Measurements from ENCODE around the gene TRPC4. TPM values are rescaled to one million over a fixed set of nuclear protein-coding genes. Genes with fewer than 3 reads are reported as not detected.

TRPC4 gene
- total RNA-seq, 1 experiment from 2014 or later, result 0.61 TPM

- Histone ChIP-seq H3K27ac (no peak overlapping the region), H3K4me3 (no peak overlapping the region), H3K9me3 (replicated peaks) (no peaks in the 10 kb centered on the region), H3K36me3 (no peaks in the 10 kb centered on the region), H3K27me3 (replicated peaks) (no peaks in the 10 kb centered on the region), H3K4me1 (replicated peaks) (no peaks in the 10 kb centered on the region)
- no peak for DNase-seq (ENCODE audit: low read depth in 1 of 2, low spot score in 2 of 2)
Observed at GRCh38 chr13:37795326-37795725, 74.2 kb downstream of the TRPC4 start.

- Histone ChIP-seq H3K27me3 (replicated peaks) (no peaks in the 10 kb centered on the region), H3K4me3 (no peak overlapping the region), H3K27ac (no peak overlapping the region), H3K36me3 (no peaks in the 10 kb centered on the region), H3K9me3 (replicated peaks) (no peaks in the 10 kb centered on the region), H3K4me1 (replicated peaks) (no peaks in the 10 kb centered on the region)
- no peak for DNase-seq (ENCODE audit: low read depth in 1 of 2, low spot score in 2 of 2)
Observed at GRCh38 chr13:37791699-37792098, 77.9 kb downstream of the TRPC4 start.

- H3K27ac ChIP-seq, result no peak overlapping the region
- DNase-seq (ENCODE audit: low read depth in 1 of 2, low spot score in 2 of 2), result no peak
Observed at GRCh38 chr13:37788346-37788745, 81.2 kb downstream of the TRPC4 start.

GRCh38 chr13:37777676-37778075 is 91.9 kb downstream of the TRPC4 start:
- H3K27ac ChIP-seq, result no peak overlapping the region
- DNase-seq (ENCODE audit: low read depth in 1 of 2, low spot score in 2 of 2), result no peak
- H3K36me3 ChIP-seq, result no peaks in the 10 kb centered on the region
- H3K4me3 ChIP-seq, result no peak overlapping the region
- H3K27me3 ChIP-seq (replicated peaks), result no peaks in the 10 kb centered on the region
- no peaks in the 10 kb centered on the region for H3K4me1 ChIP-seq (replicated peaks)
- no peaks in the 10 kb centered on the region for H3K9me3 ChIP-seq (replicated peaks)

More at GRCh38 chr13:37788346-37788745, 81.2 kb downstream of the TRPC4 start:
- Histone ChIP-seq H3K4me1 (replicated peaks) (no peaks in the 10 kb centered on the region), H3K36me3 (no peaks in the 10 kb centered on the region), H3K9me3 (replicated peaks) (no peaks in the 10 kb centered on the region), H3K27me3 (replicated peaks) (no peaks in the 10 kb centered on the region), H3K4me3 (no peak overlapping the region)

GRCh38 chr13:37775871-37776270 is 93.7 kb downstream of the TRPC4 start:
- H3K4me3 ChIP-seq, result no peak overlapping the region
- H3K4me1 ChIP-seq (replicated peaks), result no peaks in the 10 kb centered on the region
- H3K27me3 ChIP-seq (replicated peaks), result no peaks in the 10 kb centered on the region
- H3K9me3 ChIP-seq (replicated peaks), result no peaks in the 10 kb centered on the region
- no peaks in the 10 kb centered on the region for H3K36me3 ChIP-seq
- no peak overlapping the region for H3K27ac ChIP-seq
- no peak for DNase-seq (ENCODE audit: low read depth in 1 of 2, low spot score in 2 of 2)

- H3K27me3 ChIP-seq (replicated peaks), result no peaks in the 10 kb centered on the region
- H3K36me3 ChIP-seq, result no peaks in the 10 kb centered on the region
- H3K4me1 ChIP-seq (replicated peaks), result no peaks in the 10 kb centered on the region
- H3K4me3 ChIP-seq, result no peak overlapping the region
- no peak overlapping the region for H3K27ac ChIP-seq
- DNase-seq (ENCODE audit: low read depth in 1 of 2, low spot score in 2 of 2), result no peak
- no peaks in the 10 kb centered on the region for H3K9me3 ChIP-seq (replicated peaks)
Observed at GRCh38 chr13:37772644-37773043, 96.9 kb downstream of the TRPC4 start.

- H3K9me3 ChIP-seq (replicated peaks), result no peaks in the 10 kb centered on the region
Observed at GRCh38 chr13:37769545-37769944, 100.0 kb downstream of the TRPC4 start.

GRCh38 chr13:37769078-37769477 is 100.5 kb downstream of the TRPC4 start:
- DNase-seq (ENCODE audit: low read depth in 1 of 2, low spot score in 2 of 2), result no peak
- no peak overlapping the region for H3K27ac ChIP-seq
- no peaks in the 10 kb centered on the region for H3K36me3 ChIP-seq
- no peak overlapping the region for H3K4me3 ChIP-seq
- no peaks in the 10 kb centered on the region for H3K9me3 ChIP-seq (replicated peaks)
- H3K4me1 ChIP-seq (replicated peaks), result no peaks in the 10 kb centered on the region
- no peaks in the 10 kb centered on the region for H3K27me3 ChIP-seq (replicated peaks)

More at GRCh38 chr13:37769545-37769944, 100.0 kb downstream of the TRPC4 start:
- Histone ChIP-seq H3K27ac (no peak overlapping the region), H3K27me3 (replicated peaks) (no peaks in the 10 kb centered on the region), H3K36me3 (no peaks in the 10 kb centered on the region), H3K4me3 (no peak overlapping the region), H3K4me1 (replicated peaks) (no peaks in the 10 kb centered on the region)
- no peak for DNase-seq (ENCODE audit: low read depth in 1 of 2, low spot score in 2 of 2)

GRCh38 chr13:37766502-37766901 is 103.1 kb downstream of the TRPC4 start:
- DNase-seq (ENCODE audit: low read depth in 1 of 2, low spot score in 2 of 2), result no peak
- Histone ChIP-seq H3K27me3 (replicated peaks) (no peaks in the 10 kb centered on the region), H3K9me3 (replicated peaks) (no peaks in the 10 kb centered on the region), H3K4me3 (no peak overlapping the region), H3K36me3 (no peaks in the 10 kb centered on the region), H3K4me1 (replicated peaks) (no peaks in the 10 kb centered on the region), H3K27ac (no peak overlapping the region)

GRCh38 chr13:37755349-37755748 is 114.2 kb downstream of the TRPC4 start:
- H3K9me3 ChIP-seq (replicated peaks), result no peaks in the 10 kb centered on the region
- no peaks in the 10 kb centered on the region for H3K36me3 ChIP-seq
- no peaks in the 10 kb centered on the region for H3K4me1 ChIP-seq (replicated peaks)
- H3K4me3 ChIP-seq, result no peak overlapping the region
- no peaks in the 10 kb centered on the region for H3K27me3 ChIP-seq (replicated peaks)
- no peak overlapping the region for H3K27ac ChIP-seq
- DNase-seq (ENCODE audit: low read depth in 1 of 2, low spot score in 2 of 2), result no peak

GRCh38 chr13:37753776-37754175 is 115.8 kb downstream of the TRPC4 start:
- H3K27ac ChIP-seq, result no peak overlapping the region
- no peak overlapping the region for H3K4me3 ChIP-seq
- no peak for DNase-seq (ENCODE audit: low read depth in 1 of 2, low spot score in 2 of 2)
- no peaks in the 10 kb centered on the region for H3K4me1 ChIP-seq (replicated peaks)
- H3K9me3 ChIP-seq (replicated peaks), result no peaks in the 10 kb centered on the region
- no peaks in the 10 kb centered on the region for H3K36me3 ChIP-seq
- no peaks in the 10 kb centered on the region for H3K27me3 ChIP-seq (replicated peaks)

GRCh38 chr13:37752146-37752545 is 117.4 kb downstream of the TRPC4 start:
- H3K9me3 ChIP-seq (replicated peaks), result no peaks in the 10 kb centered on the region
- no peaks in the 10 kb centered on the region for H3K36me3 ChIP-seq
- H3K27me3 ChIP-seq (replicated peaks), result no peaks in the 10 kb centered on the region
- no peak overlapping the region for H3K27ac ChIP-seq
- H3K4me3 ChIP-seq, result no peak overlapping the region
- H3K4me1 ChIP-seq (replicated peaks), result peaks cover 3% of the 10 kb centered on the region
- no peak for DNase-seq (ENCODE audit: low read depth in 1 of 2, low spot score in 2 of 2)

- H3K27me3 ChIP-seq (replicated peaks), result no peaks in the 10 kb centered on the region
- no peaks in the 10 kb centered on the region for H3K36me3 ChIP-seq
- no peak overlapping the region for H3K4me3 ChIP-seq
- peaks cover 5% of the 10 kb centered on the region for H3K4me1 ChIP-seq (replicated peaks)
- H3K27ac ChIP-seq, result no peak overlapping the region
- no peak for DNase-seq (ENCODE audit: low read depth in 1 of 2, low spot score in 2 of 2)
- no peaks in the 10 kb centered on the region for H3K9me3 ChIP-seq (replicated peaks)
Observed at GRCh38 chr13:37751025-37751424, 118.5 kb downstream of the TRPC4 start.

GRCh38 chr13:37748913-37749312 is 120.7 kb downstream of the TRPC4 start:
- Histone ChIP-seq H3K36me3 (no peaks in the 10 kb centered on the region), H3K9me3 (replicated peaks) (no peaks in the 10 kb centered on the region), H3K4me1 (replicated peaks) (peaks cover 5% of the 10 kb centered on the region), H3K27ac (no peak overlapping the region), H3K27me3 (replicated peaks) (no peaks in the 10 kb centered on the region), H3K4me3 (no peak overlapping the region)
- no peak for DNase-seq (ENCODE audit: low read depth in 1 of 2, low spot score in 2 of 2)

GRCh38 chr13:37747071-37747612 is 122.4 kb downstream of the TRPC4 start:
- H3K27me3 ChIP-seq (replicated peaks), result no peaks in the 10 kb centered on the region
- H3K4me3 ChIP-seq, result no peak overlapping the region
- peak in 1 of 2 experiments; percentile 2 for DNase-seq (ENCODE audit: low read depth in 1 of 2, low spot score in 2 of 2)
- H3K27ac ChIP-seq, result no peak overlapping the region
- peaks cover 5% of the 10 kb centered on the region for H3K4me1 ChIP-seq (replicated peaks)
- no peaks in the 10 kb centered on the region for H3K36me3 ChIP-seq
- no peaks in the 10 kb centered on the region for H3K9me3 ChIP-seq (replicated peaks)
